Activated gamma-delta T cell treated with anti-CD3 and anti-CD28 coated beads, Interleukin-2, amount 50 U/mL, for 16 hours (primary cell): ENCODE data around the gene LRRC56.
A peak's percentile ranks its signal among the peaks of the same experiment; 100 is the strongest.

Experiments
- DNase-seq: peaks from one replicate; pipeline ENCODE4 v3.0.0-alpha.2; 2020; ENCODE audit warnings: low read depth

LRRC56 gene

GRCh38 chr11:536841-537621, at the start of gene LRRC56:
LRRC56 (plus strand) TSS chr11:537527; CDS start chr11:540685, 3,158 bp downstream.
- DNase-seq = peak; percentile 84

- DNase-seq = no peak
These were observed 49.7 kb upstream of the LRRC56 start for GRCh38 chr11:487571-488021.

- no peak for DNase-seq
These were observed 49.3 kb upstream of the LRRC56 start for GRCh38 chr11:488062-488461.

GRCh38 chr11:488579-488978, 48.7 kb upstream of the LRRC56 start:
- DNase-seq = no peak

- DNase-seq = no peak
These were observed 48.3 kb upstream of the LRRC56 start for GRCh38 chr11:488992-489391.

- no peak for DNase-seq
These were observed 47.6 kb upstream of the LRRC56 start for GRCh38 chr11:489610-490185.

GRCh38 chr11:490186-490929, 47.0 kb upstream of the LRRC56 start:
- DNase-seq = no peak

GRCh38 chr11:490930-491260, 46.4 kb upstream of the LRRC56 start:
- DNase-seq = no peak

GRCh38 chr11:491358-491757, 46.0 kb upstream of the LRRC56 start:
- no peak for DNase-seq

GRCh38 chr11:492427-493226, 44.7 kb upstream of the LRRC56 start:
- no peak for DNase-seq

GRCh38 chr11:494761-495536, 42.4 kb upstream of the LRRC56 start:
- no peak for DNase-seq

- no peak for DNase-seq
These were observed 41.8 kb upstream of the LRRC56 start for GRCh38 chr11:495537-495931.

- no peak for DNase-seq
These were observed 40.3 kb upstream of the LRRC56 start for GRCh38 chr11:496834-497564.

GRCh38 chr11:497565-498296, 39.6 kb upstream of the LRRC56 start:
- DNase-seq = no peak

GRCh38 chr11:498297-499181, 38.8 kb upstream of the LRRC56 start:
- no peak for DNase-seq

GRCh38 chr11:499201-500076, 37.9 kb upstream of the LRRC56 start:
- no peak for DNase-seq

GRCh38 chr11:501001-501682, 36.2 kb upstream of the LRRC56 start:
- DNase-seq = no peak
